ENCODE results near the gene NKG7.
A peak's percentile ranks its signal among the peaks of the same experiment; 100 is the strongest.

The NKG7 gene

GRCh38 chr19:51365211-51365964 is 7.1 kb downstream of the NKG7 start:
- H3K4me1 ChIP-seq = peaks cover 2% of the 10 kb centered on the region; the same call in 1 of the 2 replicates
- no peaks in the 10 kb centered on the region for H3K36me3 ChIP-seq

GRCh38 chr19:51364200-51365106 is 8.0 kb downstream of the NKG7 start:
- no peaks in the 10 kb centered on the region for H3K36me3 ChIP-seq
- H3K4me3 ChIP-seq (ENCODE audit: low read depth, low read length) = no peak overlapping the region
- DNase-seq = no peak
- TF ChIP-seq, protein P1, sequence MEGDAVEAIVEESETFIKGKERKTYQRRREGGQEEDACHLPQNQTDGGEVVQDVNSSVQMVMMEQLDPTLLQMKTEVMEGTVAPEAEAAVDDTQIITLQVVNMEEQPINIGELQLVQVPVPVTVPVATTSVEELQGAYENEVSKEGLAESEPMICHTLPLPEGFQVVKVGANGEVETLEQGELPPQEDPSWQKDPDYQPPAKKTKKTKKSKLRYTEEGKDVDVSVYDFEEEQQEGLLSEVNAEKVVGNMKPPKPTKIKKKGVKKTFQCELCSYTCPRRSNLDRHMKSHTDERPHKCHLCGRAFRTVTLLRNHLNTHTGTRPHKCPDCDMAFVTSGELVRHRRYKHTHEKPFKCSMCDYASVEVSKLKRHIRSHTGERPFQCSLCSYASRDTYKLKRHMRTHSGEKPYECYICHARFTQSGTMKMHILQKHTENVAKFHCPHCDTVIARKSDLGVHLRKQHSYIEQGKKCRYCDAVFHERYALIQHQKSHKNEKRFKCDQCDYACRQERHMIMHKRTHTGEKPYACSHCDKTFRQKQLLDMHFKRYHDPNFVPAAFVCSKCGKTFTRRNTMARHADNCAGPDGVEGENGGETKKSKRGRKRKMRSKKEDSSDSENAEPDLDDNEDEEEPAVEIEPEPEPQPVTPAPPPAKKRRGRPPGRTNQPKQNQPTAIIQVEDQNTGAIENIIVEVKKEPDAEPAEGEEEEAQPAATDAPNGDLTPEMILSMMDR (IDR thresholded peaks at IDR 0.05; ENCODE audit: low read depth, low read length) = no peak
- H3K27me3 ChIP-seq = no peaks in the 10 kb centered on the region
- H3K4me1 ChIP-seq = peaks cover 2% of the 10 kb centered on the region; the same call in 1 of the 2 replicates
- no peaks in the 10 kb centered on the region for H3K9me3 ChIP-seq

More at GRCh38 chr19:51365211-51365964, 7.1 kb downstream of the NKG7 start:
- H3K27me3 ChIP-seq = no peaks in the 10 kb centered on the region
- peak; percentile 38 for DNase-seq
- peak overlapping the region; percentile 81 for H3K4me3 ChIP-seq (ENCODE audit: low read depth, low read length)
- TF ChIP-seq, protein P1 (IDR thresholded peaks at IDR 0.05; ENCODE audit: low read depth, low read length) = 0 out of 2 replicates have a peak, but pooled peaks have one; percentile 11
- H3K9me3 ChIP-seq = no peaks in the 10 kb centered on the region

DNA sequence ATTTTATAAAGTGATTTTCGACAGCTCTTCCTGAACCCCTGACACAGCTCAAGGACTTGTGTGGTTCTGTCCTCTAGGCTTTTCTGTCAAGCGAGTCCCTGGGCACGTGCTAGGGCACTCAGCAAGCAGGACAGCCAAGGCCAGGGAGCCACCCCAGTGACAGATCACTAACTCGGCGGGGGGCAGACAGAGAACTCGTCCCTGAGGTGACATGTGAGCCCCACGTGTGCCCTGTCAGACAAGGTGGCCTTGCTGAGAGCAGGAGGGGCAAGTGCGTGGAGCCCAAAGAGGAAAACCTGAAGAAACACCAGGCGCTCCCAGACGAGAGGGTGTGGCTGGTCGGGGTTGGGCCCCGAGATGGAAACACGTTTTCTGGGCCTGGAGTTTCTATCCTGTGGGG is 11.2 kb downstream of the NKG7 start:
- no peak overlapping the region for H3K4me3 ChIP-seq (ENCODE audit: low read depth, low read length)
- TF ChIP-seq, protein P1 (IDR thresholded peaks at IDR 0.05; ENCODE audit: low read depth, low read length) = no peak
- H3K36me3 ChIP-seq = no peaks in the 10 kb centered on the region
- H3K27me3 ChIP-seq = no peaks in the 10 kb centered on the region
- no peak for DNase-seq
- no peaks in the 10 kb centered on the region for H3K4me1 ChIP-seq
- no peaks in the 10 kb centered on the region for H3K9me3 ChIP-seq

DNA sequence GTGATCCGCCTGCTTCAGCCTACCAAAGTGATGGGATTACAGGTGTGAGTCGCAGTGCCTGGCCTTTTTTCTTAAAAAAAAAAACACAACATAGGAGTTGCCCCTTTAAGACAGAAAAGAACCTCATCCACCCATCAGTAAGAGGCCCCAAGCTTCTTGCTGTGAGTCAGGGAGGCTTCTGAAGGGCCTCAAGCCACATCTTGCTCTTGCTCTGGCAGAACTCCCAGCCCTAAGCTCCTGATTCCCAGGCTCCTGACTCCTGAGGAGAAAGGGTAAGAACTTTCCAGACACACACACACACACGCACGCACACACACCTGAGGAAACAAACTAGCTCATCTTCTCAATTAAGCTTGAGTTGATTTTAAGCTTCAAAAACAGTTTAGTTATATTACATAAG is 13.2 kb downstream of the NKG7 start:
- TF ChIP-seq, protein P1 (IDR thresholded peaks at IDR 0.05; ENCODE audit: low read depth, low read length) = no peak
- Histone ChIP-seq H3K9me3 (no peaks in the 10 kb centered on the region), H3K36me3 (no peaks in the 10 kb centered on the region), H3K4me3 (ENCODE audit: low read depth, low read length) (no peak overlapping the region), H3K4me1 (no peaks in the 10 kb centered on the region), H3K27me3 (no peaks in the 10 kb centered on the region)
- no peak for DNase-seq

GRCh38 chr19:51357952-51358351 is 14.5 kb downstream of the NKG7 start:
- no peaks in the 10 kb centered on the region for H3K4me1 ChIP-seq
- no peak for DNase-seq

More at GRCh38 chr19:51357952-51358351, 14.5 kb downstream of the NKG7 start:
- TF ChIP-seq, protein P1 (IDR thresholded peaks at IDR 0.05; ENCODE audit: low read depth, low read length) = no peak
- Histone ChIP-seq H3K27me3 (no peaks in the 10 kb centered on the region), H3K9me3 (no peaks in the 10 kb centered on the region), H3K4me3 (ENCODE audit: low read depth, low read length) (no peak overlapping the region), H3K36me3 (no peaks in the 10 kb centered on the region; the same call in 1 of the 2 replicates)

Measured in BE2C (cell line).